K562 (cell line): Measurements from ENCODE around the gene NFATC2. TPM values are rescaled to one million over a fixed set of nuclear protein-coding genes. Genes with fewer than 3 reads are reported as not detected.

ENCODE experiments used
- BHLHE40 ChIP-seq: IDR thresholded peaks from 2 replicates; pipeline ENCODE4 v1.6.1; 2011; ENCODE audit warnings: low read length, improper control_type of control experiment
- DNMT1 ChIP-seq: fragments of 450-650 bp; IDR thresholded peaks from 2 replicates; pipeline ENCODE4 v1.6.1; 2016; ENCODE audit warnings: antibody characterized with exemption, mild to moderate bottlenecking
- NKRF ChIP-seq: fragments of 450-650 bp; IDR thresholded peaks from 2 replicates; pipeline ENCODE4 v1.6.1; 2016; ENCODE audit warnings: borderline replicate concordance
- RNF219 ChIP-seq: fragments of 250-450 bp; sonication (Bioruptor Pico); IDR thresholded peaks from 2 replicates; pipeline ENCODE4 v1.5.0; 2022; ENCODE audit warnings: mild to moderate bottlenecking
- THRAP3 ChIP-seq: fragments of 450-650 bp; IDR thresholded peaks from 2 replicates; pipeline ENCODE4 v1.6.1; 2016; ENCODE audit warnings: mild to moderate bottlenecking, inconsistent platforms, borderline replicate concordance
- TRIM24 ChIP-seq, 2 experiments: fragments of 450-650 bp; IDR thresholded peaks; 2 replicates each; pipeline ENCODE4 v1.6.1; 2016
- VEZF1 ChIP-seq: fragments of 200-800 bp; sonication (Bioruptor generic); IDR thresholded peaks from 2 replicates; pipeline ENCODE4 v1.6.1; 2017; ENCODE audit warnings: missing genetic modification characterization, missing compliant biosample characterization
- ZHX1 ChIP-seq: fragments of 150-350 bp; conservative IDR thresholded peaks from 2 replicates; pipeline ENCODE4 v1.6.1; 2014; ENCODE audit warnings: low read length
- ZNF695 ChIP-seq: fragments of 450-650 bp; formaldehyde crosslinking; IDR thresholded peaks from 2 replicates; pipeline ENCODE4 v1.4.0; 2020; ENCODE audit warnings: mild to moderate bottlenecking, moderate library complexity
- polyA plus RNA-seq, 8 experiments: library from polyadenylated mRNA; depleted of rRNA in 4 of 8; stranded (reverse) in 5 of 8; unstranded in 3 of 8; fragments of >200 nt; fragmentation: Nextera tagmentation in 2 of 8; fragmentation: Illumina TruSeq in 1 of 8; extraction: Ambion mirVana in 2 of 8; extraction: Trizol in 1 of 8; gene quantifications; 2 replicates each; pipeline versions ENCODE4 v1.2.1 to v1.2.3, GENCODE V29; 2011 to 2014; ENCODE audit warnings: inconsistent platforms in 1 of 8, missing spikeins in 1 of 8
- total RNA-seq, 7 experiments: library from RNA; depleted of rRNA in 6 of 7; stranded (reverse); fragments of >200 nt in 6 of 7; fragmentation: Illumina TruSeq in 2 of 7; extraction: Trizol in 2 of 7; gene quantifications; 2 replicates each; pipeline versions ENCODE4 v1.2.1 to v1.2.3, GENCODE V29; 2011 to 2021; ENCODE audit warnings: low replicate concordance in 1 of 7

NFATC2 gene
- total and polyA plus RNA-seq, 9 of the 15 experiments (the other 6 are each of a cell fraction or from before 2014, with no cell fraction given), result 1.9 to 11.2 (median 3.0) TPM

- TF ChIP-seq NKRF, result no peak
- TF ChIP-seq VEZF1, result no peak
- no peak for TF ChIP-seq ZNF695
- TF ChIP-seq BHLHE40, result no peak
- no peak for TF ChIP-seq THRAP3
- TF ChIP-seq ZHX1, result no peak
- no peak for TF ChIP-seq DNMT1
- no peak for TF ChIP-seq RNF219
- no peak for TF ChIP-seq TRIM24 (IDR thresholded peaks at IDR 0.05)
Observed at GRCh38 chr20:51553897-51554486, 11.5 kb upstream of the NFATC2 start (continued).
